Activated CD8-positive, alpha-beta memory T cell treated with anti-CD3 and anti-CD28 coated beads for 24 hours (primary cell): ENCODE results near the gene NAV2.

Experiments used
- DNase-seq: peaks from one replicate; pipeline ENCODE4 v3.0.0-alpha.2; 2020

Gene NAV2

DNA sequence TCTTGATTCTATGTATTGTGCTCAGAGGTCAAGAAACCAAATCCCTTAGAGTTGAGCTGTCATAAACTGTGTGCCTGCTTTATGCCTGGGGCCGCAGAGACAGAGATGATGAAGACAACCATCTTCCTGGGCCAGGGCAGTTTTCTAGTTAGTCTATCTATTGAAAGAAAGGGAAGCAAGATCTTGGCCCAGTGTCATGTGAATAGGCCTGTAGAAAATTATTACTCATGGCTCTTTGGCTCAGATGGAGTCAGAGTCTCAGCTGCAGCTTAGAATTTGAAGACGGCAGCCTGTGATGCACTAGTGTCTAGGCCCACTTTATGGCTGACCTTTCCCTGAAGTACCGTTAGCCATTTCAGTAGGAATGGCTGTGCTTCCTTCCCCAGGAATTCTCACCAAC is 335.6 kb downstream of the NAV2 start:
- no peak for DNase-seq

DNA sequence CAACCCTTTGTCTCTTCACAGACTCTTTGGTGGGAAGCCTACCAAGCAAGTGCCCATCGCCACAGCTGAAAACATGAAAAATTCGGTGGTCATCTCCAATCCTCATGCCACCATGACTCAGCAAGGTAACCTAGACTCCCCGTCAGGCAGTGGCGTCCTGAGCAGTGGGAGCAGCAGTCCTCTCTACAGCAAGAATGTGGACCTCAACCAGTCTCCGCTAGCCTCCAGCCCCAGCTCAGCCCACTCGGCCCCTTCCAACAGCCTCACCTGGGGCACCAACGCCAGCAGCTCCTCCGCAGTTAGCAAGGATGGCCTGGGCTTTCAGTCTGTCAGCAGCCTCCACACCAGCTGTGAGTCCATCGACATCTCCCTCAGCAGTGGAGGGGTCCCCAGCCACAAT is 336.1 kb downstream of the NAV2 start:
- DNase-seq, result no peak

DNA sequence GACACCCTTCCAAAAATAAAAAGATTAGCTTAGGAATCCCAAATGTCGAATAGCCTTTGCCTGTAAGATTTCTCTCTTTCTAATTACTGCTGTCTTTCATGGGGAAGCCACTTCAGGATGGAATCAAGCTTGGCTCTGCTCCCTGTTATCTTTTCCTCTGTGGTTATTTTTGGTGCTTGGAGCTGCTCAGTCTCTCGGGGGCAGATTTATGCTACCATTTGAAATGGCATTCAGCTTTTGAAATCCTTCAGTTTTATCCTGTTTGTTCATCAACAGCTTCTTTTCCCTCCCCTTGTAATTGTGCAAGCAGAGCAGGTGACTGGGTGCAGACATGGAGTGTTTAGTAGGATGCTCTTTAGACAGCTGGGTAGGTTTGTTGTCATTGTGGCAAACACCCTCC is 336.6 kb downstream of the NAV2 start:
- no peak for DNase-seq

DNA sequence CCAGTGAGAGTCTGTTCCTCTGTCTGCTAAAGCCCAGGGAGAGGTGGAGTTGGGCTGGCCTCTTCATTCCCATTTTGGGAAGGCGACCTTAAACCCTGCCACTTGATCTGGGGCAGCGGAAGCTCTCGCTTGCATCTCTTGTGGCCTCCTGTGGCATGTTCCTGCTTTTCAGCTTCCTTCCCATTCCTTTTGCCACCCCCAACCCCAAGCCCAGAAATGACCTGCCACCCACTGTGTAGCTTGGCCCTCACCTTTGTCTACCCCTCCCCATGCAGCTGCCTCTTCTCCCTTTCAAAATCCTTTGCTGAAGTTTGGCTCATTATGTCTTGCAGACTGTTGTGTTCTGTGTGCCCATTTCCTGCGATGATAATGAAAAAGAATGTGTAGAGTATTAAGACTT is 337.4 kb downstream of the NAV2 start:
- no peak for DNase-seq

DNA sequence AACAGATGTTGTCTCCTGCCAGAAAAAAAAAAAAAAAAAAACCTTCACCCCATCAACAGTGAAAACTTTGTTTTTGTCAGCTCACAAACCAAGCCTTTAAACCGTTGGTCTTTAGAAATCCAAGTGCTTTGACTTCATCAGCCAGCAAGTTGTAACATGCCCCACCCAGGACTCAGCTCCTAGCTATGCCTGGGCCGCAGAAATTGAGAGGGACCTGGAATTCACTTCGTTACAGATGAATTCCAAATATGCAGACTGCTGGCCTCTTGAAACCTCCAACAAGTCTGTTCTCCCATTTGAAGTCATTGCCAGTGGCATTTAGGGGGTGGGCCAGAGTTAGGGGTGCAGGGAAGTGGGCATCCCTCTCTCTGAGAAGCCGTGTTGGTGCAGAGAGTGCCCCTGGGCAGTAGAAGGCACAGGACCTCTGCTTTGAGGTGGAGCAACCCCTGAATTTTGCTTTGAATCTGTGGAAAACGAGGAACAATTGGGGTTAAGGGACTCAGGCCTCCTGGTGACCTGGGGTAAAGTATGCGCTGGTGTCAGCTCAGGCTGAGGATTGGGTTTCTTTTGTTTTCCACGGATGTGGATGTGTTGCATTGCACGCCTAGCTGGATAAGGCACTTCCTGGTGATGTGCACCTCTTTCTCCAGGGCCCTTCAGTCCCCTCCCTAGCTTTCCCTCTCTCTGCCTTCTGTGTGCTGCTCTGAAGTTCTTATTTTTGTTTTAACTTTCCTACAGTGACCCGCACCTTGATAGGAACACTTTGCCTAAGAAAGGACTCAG is 338.1 kb downstream of the NAV2 start:
- no peak for DNase-seq

DNA sequence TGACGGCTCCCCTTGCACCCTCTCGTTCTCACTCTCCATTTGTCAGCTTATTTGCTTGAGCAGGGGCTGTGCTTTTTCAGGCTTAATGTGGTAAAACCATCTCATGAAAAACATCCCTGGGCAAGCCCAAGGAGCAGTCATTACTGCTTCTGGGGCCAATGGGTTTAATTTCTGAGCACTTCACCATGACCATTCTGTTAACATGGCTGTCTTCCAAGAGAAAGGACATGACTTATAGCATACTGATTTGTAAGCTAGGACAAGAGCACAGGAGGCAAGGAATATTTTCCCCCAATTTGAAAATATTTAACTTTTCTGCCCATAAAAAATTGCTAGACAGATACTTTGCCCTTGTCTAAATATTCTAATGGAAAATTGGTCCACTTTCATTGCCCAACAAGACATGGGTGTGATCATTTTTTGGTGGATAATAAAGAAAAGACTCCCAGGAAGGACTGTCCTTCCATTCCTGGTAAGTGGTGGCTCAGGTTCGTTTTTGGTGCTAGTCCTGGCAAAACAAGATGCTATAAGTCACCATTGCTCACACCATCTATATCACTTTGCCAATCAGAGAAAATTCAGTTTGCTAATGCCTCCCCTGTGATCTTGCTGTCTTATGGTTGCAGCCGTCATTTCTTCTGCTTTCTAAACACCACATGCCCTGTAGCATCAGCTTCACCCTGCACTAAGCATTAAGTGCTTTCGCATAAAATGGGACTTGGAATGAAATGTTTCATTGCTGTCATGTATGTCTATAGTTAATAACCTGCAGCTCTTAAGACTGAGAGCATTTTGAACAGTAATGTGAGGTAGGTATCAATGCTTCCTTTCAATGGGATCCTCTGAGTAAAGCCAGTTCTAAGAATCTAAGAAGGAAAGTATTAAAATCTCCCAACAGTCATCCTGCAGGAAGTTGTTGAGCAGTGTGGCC is 339.1 kb downstream of the NAV2 start:
- DNase-seq, result no peak

DNA sequence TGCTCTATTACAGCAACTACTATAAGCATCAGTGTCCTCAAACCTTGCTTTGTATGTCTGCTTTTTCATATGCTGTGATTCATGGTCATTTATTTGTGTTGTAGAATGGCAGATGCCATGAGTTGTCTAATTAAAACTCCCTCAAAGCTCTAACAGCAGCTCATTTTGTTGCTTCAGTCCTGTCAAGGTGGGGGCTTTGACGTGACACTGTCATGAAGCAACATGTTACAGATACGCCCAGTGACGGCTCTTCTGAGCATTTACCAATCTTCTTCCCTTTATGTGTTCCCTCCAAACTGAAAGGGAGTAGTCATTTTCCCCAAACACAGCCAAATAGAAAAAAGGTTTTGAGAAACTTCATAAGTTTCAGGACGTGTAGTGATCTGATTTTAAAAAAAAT is 340.9 kb downstream of the NAV2 start:
- DNase-seq, result no peak

DNA sequence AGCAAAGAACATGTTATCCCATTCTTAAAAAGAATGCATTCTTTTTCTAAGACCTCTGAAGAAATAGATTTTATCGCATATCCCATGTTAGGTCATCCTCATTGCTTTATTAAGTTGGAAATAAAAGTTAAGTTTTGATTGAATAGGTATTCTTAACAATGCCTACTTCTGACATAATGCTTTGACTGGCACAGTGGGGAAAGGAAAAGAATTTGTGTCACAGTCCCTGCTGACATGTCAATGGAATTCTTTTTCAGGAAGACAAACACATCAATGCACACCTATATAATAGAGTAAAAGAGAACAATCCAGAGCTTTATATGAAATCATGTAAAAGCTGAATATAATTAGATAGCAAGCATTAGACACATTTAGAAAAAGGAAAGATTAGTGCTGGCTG is 341.9 kb downstream of the NAV2 start:
- no peak for DNase-seq

DNA sequence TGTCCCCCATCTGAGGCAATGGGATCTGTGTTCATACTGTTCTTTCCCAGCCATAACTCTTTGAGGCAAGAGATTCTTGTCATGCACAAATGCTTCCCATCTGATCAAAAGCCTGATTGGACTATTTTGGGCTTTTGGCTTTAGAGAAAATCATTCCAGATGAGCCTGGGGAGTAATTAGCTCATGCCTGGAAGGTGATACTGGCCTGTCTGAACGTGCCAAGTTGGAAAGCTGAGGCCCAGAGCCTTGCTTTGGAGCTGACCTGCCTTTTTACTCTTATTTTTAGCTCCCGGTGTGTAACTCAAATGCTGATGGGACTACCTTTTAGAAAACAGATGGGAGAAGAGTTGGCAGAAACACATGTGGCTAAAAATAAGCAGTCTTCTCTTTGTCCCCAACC is 342.7 kb downstream of the NAV2 start:
- no peak for DNase-seq

DNA sequence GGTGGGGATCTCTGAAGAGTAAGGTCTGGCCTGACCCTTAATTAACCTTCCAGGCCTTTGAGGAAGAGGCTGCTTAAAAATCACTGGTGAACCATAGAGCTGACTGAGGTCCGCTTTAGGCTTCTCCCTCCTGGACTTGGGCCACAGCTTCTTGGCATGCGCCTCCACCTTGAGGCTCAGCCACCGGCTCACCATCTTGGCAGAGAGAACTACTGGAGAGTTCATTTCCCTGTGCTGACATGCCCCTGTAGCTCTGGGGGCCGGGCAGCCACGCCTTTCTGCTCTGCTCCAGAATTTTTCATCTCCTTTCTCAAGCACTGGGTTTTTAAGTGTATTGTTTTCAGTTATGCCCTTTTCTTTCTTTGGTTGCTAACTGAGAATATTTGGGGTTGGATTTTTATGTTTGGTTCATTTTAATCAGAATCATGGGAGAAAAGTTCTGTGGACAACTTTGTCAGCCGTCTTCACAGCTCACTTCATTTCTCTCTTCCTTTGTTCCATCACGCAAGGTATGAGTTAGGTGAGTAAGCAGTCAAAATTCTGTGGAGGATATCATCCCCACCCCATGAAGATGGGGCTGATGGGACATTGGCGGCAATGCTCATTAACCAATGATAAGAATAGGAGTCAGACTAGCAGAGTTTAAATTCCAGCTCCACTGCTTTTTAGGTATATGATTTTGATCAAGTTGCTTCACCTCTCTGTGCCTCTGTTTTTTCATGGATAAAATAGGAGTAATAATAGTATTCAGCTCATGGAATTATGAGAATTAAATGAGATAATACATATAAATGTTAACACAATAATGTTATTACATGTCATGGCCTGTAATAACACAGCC is 343.7 kb downstream of the NAV2 start:
- DNase-seq, result no peak

DNA sequence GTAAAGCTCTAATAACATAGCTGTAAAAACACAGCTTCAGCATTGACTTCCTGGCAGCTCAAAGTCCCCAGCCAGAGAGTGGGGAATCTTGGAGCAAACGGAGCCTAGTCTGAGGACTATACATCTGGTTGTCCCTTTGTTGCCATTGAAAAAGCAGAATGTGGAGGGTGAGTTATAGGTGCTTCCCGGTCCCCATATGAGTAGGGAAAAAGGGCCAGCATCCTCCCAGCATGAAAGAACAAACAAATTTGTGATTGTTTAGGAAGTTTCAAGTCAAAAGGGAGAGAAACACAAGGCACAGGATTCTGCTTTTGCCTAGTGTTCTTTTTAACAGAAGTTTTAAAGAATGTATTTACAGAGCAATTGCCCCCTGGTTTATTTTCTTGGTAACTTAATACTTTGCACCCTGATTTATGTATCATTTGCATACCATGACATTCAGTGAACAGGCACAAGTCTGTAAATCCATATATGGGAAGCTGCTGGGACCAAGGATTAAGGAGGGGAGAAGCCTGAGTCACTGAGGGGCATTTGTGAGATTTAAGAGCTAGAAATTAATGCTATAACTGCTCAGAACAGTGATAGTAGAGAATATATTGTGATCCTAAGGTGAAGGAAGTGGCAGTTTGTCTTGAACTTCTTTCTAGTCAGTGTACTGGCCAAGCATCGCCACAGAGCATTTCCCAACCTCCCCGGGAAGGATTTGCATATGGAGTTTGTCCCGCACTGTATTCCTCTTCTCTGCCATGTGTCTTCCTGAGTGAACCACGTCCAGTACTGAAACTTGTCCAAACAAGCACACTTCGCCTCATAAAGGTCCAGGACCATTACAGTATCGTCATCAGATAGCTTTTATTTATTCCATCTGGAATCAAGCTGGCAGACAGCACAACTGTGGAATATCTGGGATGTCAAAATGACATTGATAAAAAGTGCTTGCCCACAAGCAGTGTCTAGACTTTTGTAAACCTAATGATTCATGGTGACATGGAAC is 344.6 kb downstream of the NAV2 start:
- no peak for DNase-seq

DNA sequence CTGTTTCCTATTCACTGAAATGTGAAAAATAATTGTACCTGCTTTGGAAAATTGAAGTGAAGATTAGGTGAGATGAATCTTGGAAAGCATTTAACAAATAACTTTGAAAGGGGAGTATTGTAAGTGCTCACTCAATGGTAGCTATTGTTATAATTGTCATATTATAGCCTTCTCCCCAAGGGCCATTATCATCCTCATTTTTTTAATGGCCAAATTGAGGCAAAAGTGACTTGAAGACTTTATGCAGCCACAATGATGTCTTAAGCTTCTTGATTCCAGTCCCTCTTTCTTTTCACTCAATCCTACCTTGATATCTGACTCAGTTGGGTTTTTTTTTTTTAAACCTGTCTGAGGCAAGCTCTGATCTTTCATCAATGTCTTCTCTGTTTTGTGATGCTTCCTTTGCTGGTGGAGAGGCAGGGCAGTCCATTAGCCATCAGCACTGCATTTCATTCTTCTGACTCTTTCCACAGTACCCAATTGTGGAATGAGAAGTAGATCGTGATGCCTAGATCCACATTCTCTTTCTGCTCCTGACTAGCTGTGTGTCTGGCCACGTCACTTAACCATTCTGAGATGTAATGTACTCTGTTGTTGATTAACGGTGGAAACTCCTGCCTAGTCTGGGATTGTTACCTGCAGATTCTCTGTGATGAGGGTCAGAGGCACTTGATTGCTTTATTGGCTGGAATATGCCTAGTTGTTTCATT is 346.3 kb downstream of the NAV2 start:
- no peak for DNase-seq

DNA sequence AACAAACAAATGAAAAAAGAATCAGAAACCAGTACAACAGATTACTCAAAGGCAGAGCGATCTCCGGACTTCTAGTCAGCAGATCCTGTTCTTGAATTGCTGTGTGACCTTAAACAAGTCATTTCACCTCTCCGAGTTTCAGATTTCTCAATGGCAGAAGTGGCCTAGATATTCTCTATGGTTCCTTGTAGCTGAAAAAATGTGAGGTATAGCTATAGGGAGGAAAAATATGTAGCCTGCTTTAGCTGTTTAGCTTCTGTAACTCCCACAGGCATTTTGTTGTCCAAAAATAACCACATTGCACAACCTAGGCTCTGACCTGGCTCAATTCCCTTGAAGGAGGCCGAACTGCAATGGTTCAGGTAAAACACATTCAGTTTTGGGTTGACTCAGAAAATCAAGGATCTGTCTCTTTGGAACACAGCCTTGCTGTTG is 347.0 kb downstream of the NAV2 start:
- DNase-seq, result no peak

DNA sequence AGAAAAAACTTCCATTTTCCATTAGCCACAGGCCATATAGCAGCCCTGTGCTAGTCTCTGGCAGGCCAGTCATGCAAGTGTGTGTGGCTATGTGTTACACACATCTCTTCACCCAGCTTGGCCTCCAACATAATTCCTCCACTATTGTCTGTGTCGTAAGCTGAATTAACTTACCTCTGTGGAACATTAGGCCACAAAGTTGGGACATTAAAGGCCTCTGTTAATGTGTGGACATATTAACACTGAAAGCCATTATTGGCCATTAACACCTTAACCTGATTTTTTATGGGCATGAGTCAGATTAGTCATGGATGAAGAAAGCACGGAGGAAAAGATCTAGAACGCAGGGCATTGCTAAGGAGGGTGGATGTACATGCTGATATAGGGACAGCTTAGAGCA is 347.5 kb downstream of the NAV2 start:
- DNase-seq, result no peak

DNA sequence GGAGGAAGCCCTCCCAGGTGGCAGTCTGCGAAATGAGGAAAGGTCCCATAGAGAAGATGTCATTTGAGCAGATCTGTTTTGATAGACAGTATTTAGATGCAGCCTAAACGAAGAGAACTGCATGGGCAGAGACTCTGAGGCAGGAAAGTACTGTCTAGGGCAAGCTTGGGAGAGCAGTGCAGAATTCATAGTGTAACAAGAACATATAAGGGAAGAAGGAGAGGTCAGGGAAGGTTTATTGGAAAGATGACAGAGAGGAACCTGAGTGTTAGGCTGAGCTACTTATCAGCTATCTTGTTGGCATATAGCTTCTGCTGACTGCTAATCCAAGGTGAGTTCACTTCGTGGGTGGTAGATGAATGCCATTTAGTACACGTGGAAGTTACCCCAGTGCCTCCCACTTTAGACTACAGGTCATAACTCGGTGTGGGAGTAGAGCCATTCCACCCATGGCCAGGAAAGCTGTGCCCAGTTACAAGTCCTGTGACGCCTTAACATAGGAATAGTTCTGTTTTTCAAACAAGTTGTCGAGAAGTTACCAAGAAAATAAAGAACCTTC is 348.1 kb downstream of the NAV2 start:
- DNase-seq, result no peak

DNA sequence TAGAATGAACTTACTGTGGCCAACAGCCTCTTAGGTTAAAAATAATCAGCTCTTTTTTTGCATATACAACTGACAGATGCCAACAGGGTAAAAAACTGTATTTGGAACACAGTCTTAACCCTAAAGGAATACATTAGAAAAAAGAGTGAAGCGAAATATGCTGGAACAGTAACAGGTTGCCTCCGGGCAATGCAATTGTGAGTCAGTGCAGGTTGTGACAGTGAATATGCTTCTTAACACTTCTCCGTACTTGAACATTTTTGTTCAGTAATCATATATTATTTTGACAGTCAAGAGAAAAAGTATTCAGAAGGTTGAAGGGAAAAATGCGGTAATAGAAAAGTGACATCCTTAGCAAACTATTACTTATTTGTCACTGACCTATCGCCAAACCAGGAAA is 349.1 kb downstream of the NAV2 start:
- no peak for DNase-seq

DNA sequence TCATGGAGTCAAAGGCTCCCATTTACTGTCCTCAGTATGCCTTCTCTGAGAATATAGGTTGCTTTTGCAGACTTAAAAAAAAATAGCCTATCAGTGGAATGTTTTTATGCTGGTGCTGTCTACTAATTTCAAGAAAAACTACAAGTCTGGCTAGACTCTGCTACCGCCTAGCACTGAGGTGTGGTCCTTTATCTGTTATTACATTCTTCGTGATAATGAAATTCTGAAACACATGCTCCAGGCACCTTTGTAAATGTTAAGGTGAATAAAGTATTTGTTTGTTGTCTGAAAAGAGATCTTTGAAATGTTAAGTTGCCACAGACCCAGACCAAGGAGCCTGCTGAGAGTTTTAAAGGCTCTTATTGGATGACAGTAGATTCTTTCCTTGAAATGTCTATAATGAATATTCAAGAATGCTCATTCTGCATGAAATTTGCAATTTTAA is 352.3 kb downstream of the NAV2 start:
- no peak for DNase-seq

DNA sequence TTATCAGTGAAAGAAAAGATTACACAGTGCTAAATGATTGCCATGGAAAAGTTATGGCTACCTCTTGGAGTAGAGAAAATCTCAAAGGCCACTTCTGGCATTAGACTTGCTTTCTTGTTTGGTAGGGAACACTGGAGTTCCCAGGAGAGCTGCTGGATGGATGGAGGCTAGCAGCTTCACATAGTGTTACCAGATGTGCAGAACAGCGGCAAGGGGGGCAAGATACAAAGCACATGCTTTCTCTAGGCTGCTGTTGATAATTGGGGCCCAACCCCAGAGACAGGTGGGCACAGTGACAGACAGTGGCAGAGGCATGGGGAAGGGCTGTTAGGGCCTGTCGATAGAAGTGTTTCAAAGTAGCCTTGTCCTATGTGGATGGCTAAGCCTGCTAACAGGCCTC is 352.8 kb downstream of the NAV2 start:
- no peak for DNase-seq

DNA sequence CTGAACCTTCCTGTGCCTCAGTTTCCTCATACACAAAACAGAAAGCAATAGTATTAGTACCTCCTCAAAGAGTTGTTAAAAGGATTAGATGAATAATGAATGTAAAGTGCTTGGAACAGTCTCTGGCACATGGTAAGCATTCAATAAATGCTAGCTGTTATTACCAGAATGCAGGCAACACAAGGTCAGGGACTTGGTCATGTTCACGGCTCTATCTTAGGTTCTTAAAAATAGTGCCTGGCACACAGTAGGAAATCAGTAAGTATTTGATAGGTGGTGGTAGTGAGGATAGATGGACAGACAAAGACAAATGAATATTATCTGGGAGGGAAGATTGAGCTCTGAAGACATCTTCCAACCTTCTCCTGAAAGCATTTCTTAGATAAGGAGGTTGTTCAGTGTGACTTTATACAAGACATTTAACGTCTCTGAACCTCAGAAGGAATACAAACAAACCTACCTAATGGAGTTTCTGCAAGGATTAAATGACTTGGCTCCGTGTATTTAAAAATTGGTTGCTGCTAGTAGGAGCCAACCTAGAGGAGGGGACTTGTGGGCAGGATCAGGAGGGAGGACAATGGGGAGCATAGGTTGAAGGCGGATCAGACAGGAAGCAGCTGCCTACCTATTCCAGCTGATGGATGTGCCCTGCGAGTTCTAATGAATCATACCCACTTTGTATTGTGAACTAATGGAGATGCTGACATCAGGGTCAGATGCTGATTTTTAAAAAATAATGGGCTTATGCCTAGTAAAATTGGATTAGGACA is 353.6 kb downstream of the NAV2 start:
- DNase-seq, result no peak

DNA sequence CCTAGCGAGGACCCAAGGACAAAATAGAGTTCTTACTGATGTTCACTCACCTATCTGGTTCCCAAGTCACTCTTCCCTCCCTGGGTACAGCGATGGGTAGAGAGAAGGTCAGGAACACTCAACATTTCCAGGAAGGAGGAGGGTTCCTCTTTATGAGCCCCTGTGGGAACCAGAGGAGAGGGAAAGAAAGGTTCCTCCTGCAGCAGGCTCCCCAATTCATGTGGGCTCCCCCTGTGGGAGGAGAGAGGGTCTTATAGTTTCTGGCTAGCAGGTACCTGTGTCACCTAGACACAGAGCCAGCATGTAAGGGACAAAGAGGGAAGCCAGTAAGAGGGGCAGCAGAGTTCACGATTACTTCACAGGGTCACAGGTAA is 354.1 kb downstream of the NAV2 start:
- DNase-seq, result no peak
